ENCODE data around the gene CYFIP2.

The CYFIP2 gene

GRCh38 chr5:157324237-157324636, 58.3 kb downstream of the CYFIP2 start:
- no peak for DNase-seq (ENCODE audit: low spot score)

- DNase-seq (ENCODE audit: low spot score): no peak
Measured at GRCh38 chr5:157326440-157327005, 60.6 kb downstream of the CYFIP2 start.

- DNase-seq (ENCODE audit: low spot score): no peak
Measured at GRCh38 chr5:157327771-157328170, 61.8 kb downstream of the CYFIP2 start.

- DNase-seq (ENCODE audit: low spot score): peak; percentile 87
Measured at GRCh38 chr5:157328277-157328912, 62.5 kb downstream of the CYFIP2 start.

GRCh38 chr5:157331807-157332206, 65.9 kb downstream of the CYFIP2 start:
- no peak for DNase-seq (ENCODE audit: low spot score)

GRCh38 chr5:157335534-157336422, 69.9 kb downstream of the CYFIP2 start:
- DNase-seq (ENCODE audit: low spot score): no peak

GRCh38 chr5:157336423-157336744, 70.5 kb downstream of the CYFIP2 start:
- DNase-seq (ENCODE audit: low spot score): no peak

- no peak for DNase-seq (ENCODE audit: low spot score)
Measured at GRCh38 chr5:157339409-157339808, 73.5 kb downstream of the CYFIP2 start.

- DNase-seq (ENCODE audit: low spot score): peak; percentile 51
Measured at GRCh38 chr5:157342822-157343402, 77.0 kb downstream of the CYFIP2 start.

- no peak for DNase-seq (ENCODE audit: low spot score)
Measured at GRCh38 chr5:157343842-157344790, 78.2 kb downstream of the CYFIP2 start.

- DNase-seq (ENCODE audit: low spot score): no peak
Measured at GRCh38 chr5:157345067-157345466, 79.1 kb downstream of the CYFIP2 start.

GRCh38 chr5:157345485-157345884, 79.6 kb downstream of the CYFIP2 start:
- DNase-seq (ENCODE audit: low spot score): no peak

GRCh38 chr5:157347301-157348048, 81.6 kb downstream of the CYFIP2 start:
- DNase-seq (ENCODE audit: low spot score): no peak

GRCh38 chr5:157348049-157348400, 82.1 kb downstream of the CYFIP2 start:
- DNase-seq (ENCODE audit: low spot score): no peak

GRCh38 chr5:157350939-157351801, 85.2 kb downstream of the CYFIP2 start:
- no peak for DNase-seq (ENCODE audit: low spot score)

- DNase-seq (ENCODE audit: low spot score): no peak
Measured at GRCh38 chr5:157351802-157352092, 85.8 kb downstream of the CYFIP2 start.

GRCh38 chr5:157352756-157353340, 86.9 kb downstream of the CYFIP2 start:
- DNase-seq (ENCODE audit: low spot score): no peak

- DNase-seq (ENCODE audit: low spot score): no peak
Measured at GRCh38 chr5:157354800-157355199, 88.9 kb downstream of the CYFIP2 start.

GRCh38 chr5:157356576-157356975, 90.7 kb downstream of the CYFIP2 start:
- no peak for DNase-seq (ENCODE audit: low spot score)

GRCh38 chr5:157357823-157358222, 91.9 kb downstream of the CYFIP2 start:
- DNase-seq (ENCODE audit: low spot score): no peak
